OCI-LY7 (cell line): ENCODE data around the gene NAXE.
"Not testable (repeated sequence)": the region's sequence is repeated elsewhere in the genome, so short reads cannot be mapped to it uniquely, and the experiment has no call there.

Experiments used
- EZH2phosphoT487 ChIP-seq: fragments of 200-600 bp; sonication (generic); IDR thresholded peaks from 2 replicates; pipeline ENCODE4 v1.6.1; 2018; ENCODE audit warnings: low read depth, borderline replicate concordance, mild to moderate bottlenecking, mixed run types, antibody characterized with exemption, low read length, moderate library complexity, mixed read lengths
- TF ChIP-seq, protein P1 (sequence below): fragments of 200-600 bp; sonication (generic); conservative IDR thresholded peaks from 2 replicates; pipeline ENCODE4 v1.5.1; 2014; ENCODE audit warnings: mild to moderate bottlenecking, antibody characterized with exemption, low read length, moderate library complexity, mixed read lengths

GRCh38 chr1:156552937-156553336, 38.6 kb upstream of the NAXE start:
- TF ChIP-seq, protein P1, sequence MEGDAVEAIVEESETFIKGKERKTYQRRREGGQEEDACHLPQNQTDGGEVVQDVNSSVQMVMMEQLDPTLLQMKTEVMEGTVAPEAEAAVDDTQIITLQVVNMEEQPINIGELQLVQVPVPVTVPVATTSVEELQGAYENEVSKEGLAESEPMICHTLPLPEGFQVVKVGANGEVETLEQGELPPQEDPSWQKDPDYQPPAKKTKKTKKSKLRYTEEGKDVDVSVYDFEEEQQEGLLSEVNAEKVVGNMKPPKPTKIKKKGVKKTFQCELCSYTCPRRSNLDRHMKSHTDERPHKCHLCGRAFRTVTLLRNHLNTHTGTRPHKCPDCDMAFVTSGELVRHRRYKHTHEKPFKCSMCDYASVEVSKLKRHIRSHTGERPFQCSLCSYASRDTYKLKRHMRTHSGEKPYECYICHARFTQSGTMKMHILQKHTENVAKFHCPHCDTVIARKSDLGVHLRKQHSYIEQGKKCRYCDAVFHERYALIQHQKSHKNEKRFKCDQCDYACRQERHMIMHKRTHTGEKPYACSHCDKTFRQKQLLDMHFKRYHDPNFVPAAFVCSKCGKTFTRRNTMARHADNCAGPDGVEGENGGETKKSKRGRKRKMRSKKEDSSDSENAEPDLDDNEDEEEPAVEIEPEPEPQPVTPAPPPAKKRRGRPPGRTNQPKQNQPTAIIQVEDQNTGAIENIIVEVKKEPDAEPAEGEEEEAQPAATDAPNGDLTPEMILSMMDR = not testable (repeated sequence)
- not testable (repeated sequence) for TF ChIP-seq EZH2phosphoT487
